Caki2 (cell line): ENCODE data around the gene POLR1E. TPM values are rescaled to one million over a fixed set of nuclear protein-coding genes. Genes with fewer than 3 reads are reported as not detected.
"Not testable (repeated sequence)": the region's sequence is repeated elsewhere in the genome, so short reads cannot be mapped to it uniquely, and the experiment has no call there.

Experiments
- DNase-seq: peaks from one replicate; pipeline ENCODE4 v3.0.0-alpha.2; 2015; ENCODE audit warnings: low read depth
- in situ Hi-C: cut with HindIII; loops from 2 replicates; pipeline ENCODE4 v1.10.0; 2016; ENCODE audit warnings: low sequenced_read_pairs, low pct_unique_long_range_greater_than_20kb, mixed read lengths
- total RNA-seq: library from RNA; depleted of rRNA; stranded (reverse); fragments of >200 nt; shearing (Covaris generic); gene quantifications from 2 replicates; pipeline ENCODE4 v1.2.3, GENCODE V29; 2014; ENCODE audit warnings: low replicate concordance

The POLR1E gene
- total RNA-seq, 1 experiment from 2014 or later: 23.8 TPM

DNA sequence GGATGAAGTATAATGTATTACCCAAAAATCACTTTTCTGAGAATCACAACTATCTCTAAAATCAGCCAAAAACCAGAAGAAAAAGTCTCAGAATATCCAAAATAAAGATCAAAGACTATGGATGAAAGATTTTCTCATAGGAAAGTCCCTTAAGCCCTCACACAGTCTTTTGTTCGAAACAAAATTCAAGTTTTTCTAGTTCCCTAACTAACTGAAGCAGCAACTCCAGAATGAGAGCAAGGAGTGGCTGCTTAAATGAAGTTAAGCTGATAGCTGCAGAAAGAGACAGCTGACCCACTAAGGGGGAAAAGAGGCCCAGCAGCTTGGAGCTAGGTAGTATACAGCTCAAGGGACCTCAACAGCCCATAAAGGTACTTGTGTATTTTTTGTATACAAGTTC is 28.9 kb upstream of the POLR1E start:
- in situ Hi-C loops: no loop called here
- DNase-seq: no peak

DNA sequence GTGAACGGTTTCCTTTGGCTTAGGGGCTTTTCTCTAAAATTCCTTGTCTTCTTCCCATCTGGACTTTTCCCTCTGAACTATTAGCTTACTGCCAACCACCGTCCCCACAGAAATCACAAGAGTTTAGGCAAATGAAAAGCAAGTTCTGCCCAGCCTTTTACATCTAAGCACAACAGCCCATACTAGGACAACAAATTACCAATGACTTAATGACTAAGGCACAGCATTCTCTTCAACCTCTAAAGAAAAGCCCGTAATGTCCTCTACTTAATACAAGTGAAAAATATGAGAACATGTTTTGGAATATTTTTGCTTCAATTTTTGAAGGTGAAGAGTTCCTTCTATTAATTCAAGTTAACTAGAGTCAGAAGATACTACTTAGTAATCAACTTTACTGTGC is 21.7 kb upstream of the POLR1E start:
- in situ Hi-C loops: no loop called here
- DNase-seq: no peak

DNA sequence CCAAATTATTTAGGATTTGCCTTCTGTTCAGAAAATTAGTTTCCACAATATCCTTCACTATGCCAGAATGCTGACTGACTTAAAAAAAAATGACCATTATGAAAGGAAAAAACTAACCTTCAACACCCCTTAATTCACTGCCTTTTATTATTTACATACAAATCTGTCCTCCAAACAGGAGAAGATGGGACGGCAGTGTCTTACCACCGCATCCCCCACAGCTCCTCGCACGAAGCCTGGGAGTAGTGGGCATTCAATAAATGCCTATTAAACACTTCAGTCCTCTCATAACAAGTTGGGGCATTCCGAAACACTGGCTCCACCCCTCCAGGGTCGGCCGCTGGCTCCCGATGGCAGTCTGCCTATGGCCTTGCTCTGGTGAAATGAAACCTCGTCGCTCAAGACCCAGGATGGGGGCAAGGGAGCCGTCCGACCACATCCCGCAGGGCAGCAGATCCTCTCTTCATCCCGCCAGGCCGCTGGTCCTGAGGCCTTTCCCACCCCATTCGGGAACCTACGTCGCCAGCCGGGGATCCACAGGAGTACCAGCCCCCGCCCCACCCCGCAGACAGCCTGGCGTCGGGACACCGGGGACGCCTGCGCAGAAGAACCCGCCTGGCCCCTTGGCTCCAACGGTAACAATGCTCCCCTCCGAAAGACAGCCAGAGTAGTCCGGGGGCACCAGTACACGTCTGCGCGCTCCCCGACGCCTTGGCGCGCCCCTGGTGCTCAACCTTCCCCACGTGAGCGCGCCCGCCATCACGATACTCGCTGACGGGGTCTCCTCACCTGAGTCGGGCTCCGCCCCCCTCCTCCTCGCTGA is 21.1 kb upstream of the POLR1E start:
- in situ Hi-C loops: no loop called here
- no peak for DNase-seq

DNA sequence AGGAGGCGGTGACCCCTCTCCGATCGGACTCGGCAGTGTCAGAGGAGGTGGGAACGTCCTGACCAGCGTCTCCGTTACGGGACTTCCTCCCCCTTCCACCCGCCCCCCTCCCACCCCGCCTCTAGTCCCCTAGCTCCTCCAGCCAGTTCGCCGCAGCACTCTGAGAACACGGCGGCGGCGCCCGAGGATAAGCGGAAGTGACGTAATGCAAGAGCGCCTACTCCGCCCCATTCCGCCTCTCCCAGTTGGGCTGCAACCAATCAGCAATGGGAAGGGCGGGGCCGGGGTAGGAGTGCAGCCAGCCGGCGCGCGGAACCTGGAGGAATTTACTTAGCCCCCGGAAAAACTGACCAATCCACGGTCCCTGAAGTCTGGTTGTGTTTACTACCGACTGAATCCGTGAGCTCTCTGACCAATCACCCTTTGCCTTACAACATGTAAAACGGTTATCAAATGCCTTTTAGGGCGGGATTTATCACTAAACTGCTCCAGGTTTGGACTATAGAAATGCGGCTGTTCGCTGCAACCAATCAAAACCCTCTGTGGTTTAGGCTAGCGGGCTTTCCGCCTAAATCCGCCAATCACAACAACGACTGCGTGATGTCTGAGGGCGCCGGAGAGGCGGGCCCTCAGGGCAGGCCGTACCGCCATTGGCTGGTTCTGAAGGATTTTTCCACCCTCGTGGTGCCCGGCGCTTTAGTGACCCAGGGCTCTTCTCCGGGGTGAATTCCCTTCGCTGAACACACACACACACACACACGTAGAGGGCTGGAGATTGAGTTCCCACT is 20.3 kb upstream of the POLR1E start, which contains the start of gene ZBTB5:
Gene ZBTB5 (minus strand): TSS at position 202 of the 788 bp plus-strand sequence. CDS start 22,899 bp downstream, outside the sequence.
- DNase-seq: peak; percentile 99
- in situ Hi-C loops: no loop called here

DNA sequence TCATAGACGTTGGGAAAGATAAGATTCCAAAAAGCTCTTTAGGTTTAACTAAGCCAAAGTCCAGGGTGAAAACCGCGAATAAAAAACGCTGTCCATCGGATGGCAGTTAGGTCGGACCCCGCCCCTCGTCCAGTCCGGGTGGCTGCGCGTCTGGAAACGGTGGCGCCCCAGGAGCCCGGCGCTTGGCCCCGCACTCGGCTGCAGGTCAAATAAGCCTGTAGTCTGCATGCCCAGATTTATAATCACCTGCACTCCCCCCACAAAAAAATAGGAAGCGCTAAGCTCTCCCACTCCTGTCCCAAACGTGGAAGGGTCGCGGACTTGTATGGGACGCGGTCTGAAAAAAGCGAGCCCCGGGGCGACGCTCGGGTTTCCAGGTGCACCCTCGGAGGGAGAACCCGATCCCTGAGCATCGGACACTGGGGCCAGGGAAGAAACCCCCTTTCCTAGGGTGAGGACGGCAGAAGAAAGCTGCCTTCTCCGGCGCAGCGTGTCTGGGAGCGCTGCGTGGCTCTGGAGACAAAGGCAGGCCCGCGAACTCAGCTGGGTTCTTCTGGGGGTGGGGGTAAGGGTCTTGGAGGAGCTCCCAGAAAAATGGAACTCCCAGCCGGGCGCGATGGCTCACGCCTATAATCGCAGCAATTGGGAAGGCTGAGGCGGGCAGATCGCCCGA is 19.6 kb upstream of the POLR1E start:
- no peak for DNase-seq
- in situ Hi-C loops: no loop called here

DNA sequence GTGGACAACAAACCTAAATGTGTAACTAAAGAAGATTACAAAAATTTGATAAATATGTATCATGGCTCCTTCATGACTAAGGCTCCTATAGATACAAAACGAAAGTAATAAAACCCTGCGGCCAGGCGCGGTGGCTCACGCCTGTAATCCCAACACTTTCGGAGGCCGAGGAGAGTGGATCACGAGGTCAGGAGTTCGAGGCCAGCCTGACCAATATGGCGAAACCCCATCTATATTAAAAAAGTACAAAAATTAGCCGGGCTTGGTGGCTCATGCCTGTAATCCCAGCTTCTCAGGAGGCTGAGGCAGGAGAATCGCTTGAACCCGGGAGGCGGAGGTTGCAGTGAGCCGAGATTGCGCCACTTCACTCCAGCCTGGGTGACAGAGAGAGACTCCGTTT is 18.2 kb upstream of the POLR1E start:
- not testable (repeated sequence) for DNase-seq

DNA sequence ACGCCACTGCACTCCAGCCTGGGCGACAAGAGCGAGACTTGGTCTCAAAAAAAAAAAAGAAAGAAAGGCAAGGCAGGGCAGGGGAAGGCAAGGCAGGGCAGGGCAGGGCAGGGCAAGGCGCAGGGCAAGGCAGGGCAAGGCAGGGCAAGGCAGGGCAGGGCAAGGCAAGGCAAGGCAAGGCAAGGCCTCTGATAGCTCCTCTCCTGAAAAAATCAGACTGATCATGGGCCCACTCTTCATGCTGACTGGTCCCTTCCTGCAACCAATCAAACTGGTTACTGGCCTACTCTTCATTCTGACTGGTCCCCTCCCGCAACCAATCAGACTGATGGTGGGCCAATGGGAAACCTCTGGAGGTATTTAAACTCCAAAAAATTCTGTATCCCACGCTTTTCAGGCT is 17.1 kb upstream of the POLR1E start:
- no peak for DNase-seq
- in situ Hi-C loops: no loop called here

More for the DNA sequence above, 18.2 kb upstream of the POLR1E start:
- in situ Hi-C loops: not testable (repeated sequence)

DNA sequence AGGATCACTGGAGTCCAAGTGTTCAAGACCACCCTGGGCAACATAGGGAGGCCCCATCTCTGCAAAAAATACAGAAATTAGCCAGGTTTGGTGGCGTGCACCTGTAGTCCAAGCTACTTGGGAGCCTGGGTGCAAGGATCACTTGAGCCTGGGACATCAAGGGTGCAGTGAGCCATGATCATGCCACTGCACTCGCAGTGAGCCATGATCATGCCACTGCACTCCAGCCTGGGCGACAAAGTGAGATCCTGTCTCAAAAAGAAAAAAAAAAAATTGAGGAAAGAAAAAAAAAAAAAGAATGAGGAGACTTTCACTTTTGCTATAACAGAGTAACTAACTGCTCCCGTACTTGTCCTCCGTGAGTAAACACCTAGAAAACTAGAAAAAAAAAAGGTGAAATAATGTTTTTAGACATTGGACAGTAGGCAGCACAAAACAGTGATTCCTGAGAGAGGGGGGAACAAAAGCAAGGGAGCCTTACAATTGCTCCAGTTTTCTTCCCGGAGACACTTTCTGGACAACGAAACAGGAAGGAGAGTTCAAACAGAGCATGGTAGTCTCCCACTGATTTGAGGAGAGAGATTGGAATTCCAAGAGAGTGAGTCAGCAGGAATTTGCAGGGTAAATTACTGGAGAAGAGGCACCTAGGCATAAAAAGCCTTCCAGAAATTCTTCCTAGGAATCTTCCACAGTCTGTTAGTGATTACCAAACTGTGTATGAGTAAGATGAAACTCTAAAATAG is 13.6 kb upstream of the POLR1E start:
- in situ Hi-C loops: no loop called here
- peak; percentile 95 for DNase-seq

DNA sequence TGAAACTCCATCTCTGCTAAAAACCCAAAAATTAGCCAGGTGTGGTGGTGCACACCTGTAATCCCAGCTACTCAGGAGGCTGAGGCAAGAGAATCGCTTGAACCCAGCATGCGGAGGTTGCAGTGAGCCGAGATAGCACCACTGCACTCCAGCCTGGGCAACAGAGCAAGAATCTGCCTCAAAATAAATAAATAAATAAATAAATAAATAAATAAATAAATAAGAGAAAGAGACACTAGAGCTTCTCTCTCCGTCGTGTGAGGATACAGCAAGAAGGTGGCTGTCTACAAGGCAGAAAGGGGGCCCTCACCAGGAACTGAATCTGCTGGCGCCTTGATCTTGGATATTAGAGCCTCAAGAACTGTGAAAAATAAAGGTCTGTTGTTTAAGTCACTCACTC is 11.8 kb upstream of the POLR1E start:
- in situ Hi-C loops: not testable (repeated sequence)

DNA sequence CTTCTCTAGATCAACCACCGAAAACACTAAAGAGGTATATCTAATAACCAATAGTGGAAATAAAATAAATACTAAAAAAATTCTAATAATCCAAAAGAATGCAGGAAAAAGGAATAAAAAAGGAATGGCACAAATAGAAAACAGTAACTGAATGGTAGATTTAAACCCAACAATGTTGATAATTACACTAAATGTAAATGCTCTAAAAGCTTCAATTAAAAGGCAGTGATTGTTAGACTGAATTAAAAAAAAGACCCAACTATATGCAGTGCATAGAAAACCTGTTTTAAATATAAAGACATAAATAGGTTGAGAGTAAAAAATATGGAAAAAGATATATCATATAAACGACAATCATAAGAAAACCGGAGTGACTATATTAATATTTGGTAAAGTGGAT is 11.3 kb upstream of the POLR1E start:
- DNase-seq: no peak
- in situ Hi-C loops: no loop called here

More for the DNA sequence above, 11.8 kb upstream of the POLR1E start:
- not testable (repeated sequence) for DNase-seq

DNA sequence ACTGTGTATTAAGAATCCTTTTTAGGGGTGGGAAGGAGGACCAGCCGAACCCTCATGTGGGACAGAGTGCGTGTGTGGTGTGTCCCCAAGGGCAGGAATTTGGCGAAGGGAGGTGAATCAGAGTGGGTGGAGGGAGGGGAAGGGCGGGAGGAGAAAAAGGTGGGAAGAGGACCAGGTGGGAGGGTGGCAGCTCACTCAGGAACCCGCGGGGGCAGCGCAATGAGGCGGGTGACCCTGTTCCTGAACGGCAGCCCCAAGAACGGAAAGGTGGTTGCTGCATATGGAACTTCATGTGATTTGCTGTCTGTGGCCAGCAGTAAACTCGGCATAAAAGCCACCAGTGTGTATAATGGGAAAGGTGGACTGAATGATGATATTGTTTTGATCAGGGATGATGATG is 8.8 kb upstream of the POLR1E start:
- no peak for DNase-seq
- in situ Hi-C loops: no loop called here

DNA sequence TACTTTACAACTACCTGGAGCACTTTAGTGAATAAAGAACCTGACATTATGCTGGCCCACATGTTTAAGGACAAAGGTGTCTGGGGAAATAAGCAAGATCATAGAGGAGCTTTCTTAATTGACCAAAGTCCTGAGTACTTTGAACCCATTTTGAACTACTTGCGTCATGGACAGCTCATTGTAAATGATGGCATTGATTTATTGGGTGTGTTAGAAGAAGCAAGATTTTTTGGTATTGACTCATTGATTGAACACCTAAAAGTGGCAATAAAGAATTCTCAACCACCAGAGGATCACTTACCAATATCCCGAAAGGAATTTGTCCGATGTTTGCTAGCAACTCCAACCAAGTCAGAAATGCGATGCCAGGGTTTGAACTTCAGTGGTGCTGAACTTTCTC is 8.3 kb upstream of the POLR1E start:
- DNase-seq, in situ Hi-C loops: not testable (repeated sequence)

DNA sequence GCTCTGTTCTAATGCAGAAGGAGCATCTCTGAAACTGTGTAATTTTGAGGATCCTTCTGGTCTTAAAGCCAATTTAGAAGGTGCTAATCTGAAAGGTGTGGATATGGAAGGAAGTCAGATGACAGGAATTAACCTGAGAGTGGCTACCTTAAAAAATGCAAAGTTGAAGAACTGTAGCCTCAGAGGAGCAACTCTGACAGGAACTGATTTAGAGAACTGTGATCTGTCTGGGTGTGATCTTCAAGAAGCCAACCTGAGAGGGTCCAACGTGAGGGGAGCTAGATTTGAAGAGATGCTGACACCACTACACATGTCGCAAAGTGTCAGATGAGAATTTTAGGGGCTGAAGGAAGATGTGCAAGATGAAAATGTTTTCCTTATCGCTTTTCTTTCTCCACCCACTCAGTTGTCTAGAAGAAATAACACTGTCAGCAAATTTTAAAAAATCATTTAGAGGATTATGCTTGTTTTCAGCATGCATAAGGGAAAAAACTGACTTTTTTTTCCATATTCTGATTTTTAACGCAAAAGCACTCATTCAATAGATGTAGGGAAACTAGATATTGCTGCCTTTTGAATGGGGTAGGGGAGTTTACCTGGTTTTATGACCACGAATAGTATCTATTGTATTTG is 7.6 kb upstream of the POLR1E start:
- DNase-seq, in situ Hi-C loops: not testable (repeated sequence)

DNA sequence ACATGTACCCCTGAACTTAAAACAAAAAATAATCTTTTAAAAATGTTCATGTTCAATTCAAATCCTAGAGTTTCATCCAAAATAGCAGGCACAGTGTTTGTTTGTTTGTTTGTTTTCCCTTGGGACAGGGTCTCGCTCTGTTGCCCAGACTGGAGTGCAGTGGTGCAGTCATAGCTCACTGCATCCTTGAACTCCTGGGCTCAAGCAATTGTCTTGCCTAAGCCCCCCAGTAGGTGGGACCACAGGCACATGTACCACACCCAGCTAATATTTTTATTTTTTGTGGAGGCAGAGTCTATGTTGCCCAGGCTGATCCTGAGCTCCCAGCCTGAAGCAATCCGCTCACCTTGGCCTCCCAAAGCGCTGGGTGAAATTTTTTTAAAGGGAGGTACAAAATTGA is 5.0 kb upstream of the POLR1E start:
- DNase-seq: no peak
- in situ Hi-C loops: no loop called here

DNA sequence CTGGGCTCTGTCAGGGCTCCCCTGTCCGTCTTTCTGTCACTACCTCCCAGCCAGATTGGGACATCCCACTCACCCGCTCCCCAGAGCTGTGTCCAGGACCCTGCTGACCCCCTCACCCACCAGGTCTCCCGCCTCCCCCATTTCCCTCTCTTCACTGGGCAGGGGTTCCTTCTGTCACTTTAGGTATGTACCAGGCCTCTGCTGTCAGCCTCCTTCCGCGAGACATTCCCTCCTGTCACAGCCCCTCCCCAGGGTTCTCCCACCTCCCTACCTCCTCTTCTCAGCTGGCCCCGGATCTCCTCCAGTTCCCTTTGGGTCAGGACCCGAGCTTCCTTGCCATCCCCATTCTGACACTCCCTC is 488 bp downstream of the POLR1E start:
- DNase-seq: no peak
- in situ Hi-C loops: no loop called here

DNA sequence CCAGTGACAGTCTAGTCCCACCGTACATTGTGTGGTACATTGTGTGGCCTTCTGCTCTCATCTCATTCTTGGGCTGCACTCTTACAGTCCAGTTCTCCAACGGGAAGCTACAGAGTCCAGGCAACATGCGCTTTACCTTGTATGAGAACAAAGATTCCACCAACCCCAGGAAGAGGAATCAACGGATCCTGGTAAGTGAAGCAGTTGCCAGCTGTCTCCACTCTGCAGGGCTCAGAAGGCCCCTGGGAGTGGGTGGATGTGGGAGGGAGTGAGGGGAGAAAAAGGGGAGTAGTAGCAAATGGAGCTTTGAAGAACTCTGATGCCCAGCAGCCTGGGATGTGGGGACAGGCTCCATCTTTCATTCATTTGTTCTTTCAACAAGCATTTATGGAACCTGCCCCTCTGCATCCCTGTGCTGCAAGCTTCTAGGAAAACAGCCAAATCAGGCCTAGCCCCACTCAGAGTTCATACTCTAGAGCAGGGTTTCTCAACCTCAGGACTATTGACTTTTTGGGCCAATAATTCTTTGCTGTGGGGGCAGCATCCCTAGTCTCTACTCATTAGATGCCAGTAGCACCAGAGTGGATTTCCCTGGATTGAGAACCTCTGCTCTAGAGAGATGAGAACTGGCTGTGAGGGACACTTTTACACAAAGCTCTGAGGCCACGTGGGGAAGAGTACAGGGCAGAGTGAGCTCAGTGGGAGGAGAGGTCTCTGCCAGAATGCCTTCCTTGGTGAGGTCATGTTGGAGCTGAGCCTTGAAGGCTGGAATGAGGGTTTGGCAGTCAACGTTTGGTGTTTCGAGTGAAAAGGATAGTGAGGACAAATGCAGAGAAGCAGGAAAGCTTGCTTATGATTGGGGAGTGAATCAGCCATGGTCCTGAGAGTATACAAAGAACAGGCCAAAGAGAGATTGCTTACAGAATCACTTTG is 1.1 kb downstream of the POLR1E start:
- in situ Hi-C loops: no loop called here
- no peak for DNase-seq

DNA sequence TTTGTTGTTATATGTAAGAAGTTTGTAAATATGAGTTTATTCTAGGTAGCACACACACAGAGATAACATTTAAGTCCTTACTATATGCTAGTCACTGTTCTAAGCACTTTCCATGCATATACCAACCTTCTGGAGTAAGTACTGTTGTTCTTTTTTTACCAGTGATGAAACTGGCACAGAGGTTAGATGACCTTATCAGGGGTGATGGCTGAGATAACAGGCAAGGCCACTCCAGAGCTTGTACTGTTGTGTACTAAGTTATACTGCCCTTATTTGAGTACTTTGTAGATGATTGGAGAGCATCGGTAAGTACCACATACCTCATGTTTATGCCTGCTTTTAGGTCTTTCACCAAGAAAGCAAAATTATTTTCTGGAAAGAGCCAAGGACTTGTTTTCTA is 6.2 kb downstream of the POLR1E start:
- in situ Hi-C loops: no loop called here
- no peak for DNase-seq
